Body of pancreas (tissue), 4 donors: ENCODE data around the gene MAP2.

Experiments
- POLR2A ChIP-seq, 3 donors: fragments of 450-650 bp; IDR thresholded peaks; one replicate each; pipeline ENCODE4 v1.6.1; 2016; ENCODE audit warnings: antibody characterized with exemption in 3 of 3, mild to moderate bottlenecking in 2 of 3
- TF ChIP-seq, protein P1 (sequence below), 7 experiments: fragments of 450-650 bp in 4 of 7; fragments of 200-600 bp in 3 of 7; sonication (generic) in 3 of 7; IDR thresholded peaks; one replicate each; pipeline ENCODE4 v1.5.1; 2016 to 2019; ENCODE audit warnings: antibody characterized with exemption in 7 of 7

- TF ChIP-seq, protein P1, sequence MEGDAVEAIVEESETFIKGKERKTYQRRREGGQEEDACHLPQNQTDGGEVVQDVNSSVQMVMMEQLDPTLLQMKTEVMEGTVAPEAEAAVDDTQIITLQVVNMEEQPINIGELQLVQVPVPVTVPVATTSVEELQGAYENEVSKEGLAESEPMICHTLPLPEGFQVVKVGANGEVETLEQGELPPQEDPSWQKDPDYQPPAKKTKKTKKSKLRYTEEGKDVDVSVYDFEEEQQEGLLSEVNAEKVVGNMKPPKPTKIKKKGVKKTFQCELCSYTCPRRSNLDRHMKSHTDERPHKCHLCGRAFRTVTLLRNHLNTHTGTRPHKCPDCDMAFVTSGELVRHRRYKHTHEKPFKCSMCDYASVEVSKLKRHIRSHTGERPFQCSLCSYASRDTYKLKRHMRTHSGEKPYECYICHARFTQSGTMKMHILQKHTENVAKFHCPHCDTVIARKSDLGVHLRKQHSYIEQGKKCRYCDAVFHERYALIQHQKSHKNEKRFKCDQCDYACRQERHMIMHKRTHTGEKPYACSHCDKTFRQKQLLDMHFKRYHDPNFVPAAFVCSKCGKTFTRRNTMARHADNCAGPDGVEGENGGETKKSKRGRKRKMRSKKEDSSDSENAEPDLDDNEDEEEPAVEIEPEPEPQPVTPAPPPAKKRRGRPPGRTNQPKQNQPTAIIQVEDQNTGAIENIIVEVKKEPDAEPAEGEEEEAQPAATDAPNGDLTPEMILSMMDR (IDR thresholded peaks at IDR 0.05): no peak
- no peak for TF ChIP-seq POLR2A (IDR thresholded peaks at IDR 0.05)
Measured at GRCh38 chr2:209766613-209767012, 342.8 kb downstream of the MAP2 start.
